Mesendoderm (in vitro differentiated cells): ENCODE measurements around the gene SLCO2A1.
A peak's percentile ranks its signal among the peaks of the same experiment; 100 is the strongest.

Source experiments
- DNase-seq: peaks from one replicate; pipeline ENCODE4 v3.0.0; 2013
- H2AK5ac ChIP-seq: 2 replicates; pipeline ENCODE4 v1.6.1; 2013; ENCODE audit warnings: low read length, inconsistent platforms
- H2BK120ac ChIP-seq: 2 replicates; pipeline ENCODE4 v1.6.1; 2013; ENCODE audit warnings: low read depth, mild to moderate bottlenecking, low read length, moderate library complexity, mixed read lengths
- H2BK15ac ChIP-seq: replicated peaks from 2 replicates; pipeline ENCODE4 v1.6.1; 2013; ENCODE audit warnings: low read depth, mild to moderate bottlenecking, moderate library complexity
- H2BK5ac ChIP-seq: 2 replicates; pipeline ENCODE4 v1.6.1; 2013; ENCODE audit warnings: low read length, inconsistent platforms
- H3K18ac ChIP-seq: 2 replicates; pipeline ENCODE4 v1.6.1; 2013; ENCODE audit warnings: mild to moderate bottlenecking, low read length, mixed read lengths
- H3K23ac ChIP-seq: one replicate; pipeline ENCODE4 v1.6.1; 2013; ENCODE audit warnings: low read length
- H3K27ac ChIP-seq: 2 replicates; pipeline ENCODE4 v1.5.1; 2013; ENCODE audit warnings: low read depth, mild to moderate bottlenecking, inconsistent platforms, low read length, moderate library complexity
- H3K27me3 ChIP-seq: 2 replicates; pipeline ENCODE4 v1.6.1; 2013; ENCODE audit warnings: low read length, control low read depth, mild to moderate bottlenecking, inconsistent platforms; ENCODE audit not compliant: insufficient read depth, poor library complexity
- H3K36me3 ChIP-seq: 2 replicates; pipeline ENCODE4 v1.6.1; 2013; ENCODE audit warnings: low read length, inconsistent platforms; ENCODE audit not compliant: control insufficient read depth, insufficient read depth
- H3K4ac ChIP-seq: one replicate; pipeline ENCODE4 v1.6.1; 2013; ENCODE audit warnings: low read depth, mild to moderate bottlenecking, low read length, moderate library complexity
- H3K4me1 ChIP-seq: 2 replicates; pipeline ENCODE4 v1.6.1; 2013; ENCODE audit warnings: low read depth, low read length, inconsistent platforms; ENCODE audit not compliant: control insufficient read depth
- H3K4me2 ChIP-seq: 2 replicates; pipeline ENCODE4 v1.6.1; 2013; ENCODE audit warnings: low read length
- H3K4me3 ChIP-seq: 2 replicates; pipeline ENCODE4 v1.5.1; 2013; ENCODE audit warnings: mild to moderate bottlenecking, low read length
- H3K56ac ChIP-seq: one replicate; pipeline ENCODE4 v1.6.1; 2013; ENCODE audit warnings: low read length
- H3K79me1 ChIP-seq: 2 replicates; pipeline ENCODE4 v1.6.1; 2013; ENCODE audit warnings: low read length, inconsistent platforms
- H3K79me2 ChIP-seq: 2 replicates; pipeline ENCODE4 v1.6.1; 2013; ENCODE audit warnings: mild to moderate bottlenecking, low read length; ENCODE audit not compliant: control insufficient read depth, insufficient read depth
- H3K9ac ChIP-seq: 2 replicates; pipeline ENCODE4 v1.6.1; 2013; ENCODE audit warnings: low read length, inconsistent platforms
- H4K5ac ChIP-seq: one replicate; pipeline ENCODE4 v1.6.1; 2013; ENCODE audit warnings: low read length
- H4K8ac ChIP-seq: one replicate; pipeline ENCODE4 v1.6.1; 2013; ENCODE audit warnings: low read depth, mild to moderate bottlenecking, control low read depth, low read length, moderate library complexity
- WGBS: extraction: QIAGEN DNeasy Blood & Tissue Kit; methylation state at CpG from one replicate; pipeline ENCODE4 v1.1.7; 2013; ENCODE audit warnings: low lambda C conversion rate, missing lambda C conversion rate; ENCODE audit not compliant: insufficient coverage; ENCODE audit errors: extremely low coverage; 5-methylcytosine and 5-hydroxymethylcytosine counted together

The SLCO2A1 gene

GRCh38 chr3:134030379-134031347 is 938 bp upstream of the SLCO2A1 start:
- H3K56ac ChIP-seq, result peak overlapping the region; percentile 92
- H3K36me3 ChIP-seq, result no peaks in the 10 kb centered on the region
- DNase-seq, result peak; percentile 46
- H3K9ac ChIP-seq, result peak overlapping the region; percentile 79
- H3K79me2 ChIP-seq, result peaks cover 9% of the 10 kb centered on the region
- peak overlapping the region; percentile 83 for H3K4me2 ChIP-seq
- H4K8ac ChIP-seq, result no peak overlapping the region
- no peak overlapping the region for H2BK15ac ChIP-seq
- peak overlapping the region; percentile 90 for H3K18ac ChIP-seq
- peak overlapping the region; percentile 87 for H3K4ac ChIP-seq
- no peak overlapping the region for H4K5ac ChIP-seq
- no peak overlapping the region for H3K27ac ChIP-seq
- peak overlapping the region; percentile 30 for H3K4me3 ChIP-seq
- no peak overlapping the region for H2BK120ac ChIP-seq
- H3K23ac ChIP-seq, result peak overlapping the region; percentile 89
- peaks cover 7% of the 10 kb centered on the region for H3K4me1 ChIP-seq
- no peaks in the 10 kb centered on the region for H3K27me3 ChIP-seq
- H3K79me1 ChIP-seq, result peaks cover 3% of the 10 kb centered on the region
- no CpG with 5 or more reads among the region's 16 CpGs for WGBS
- peak overlapping the region; percentile 87 for H2BK5ac ChIP-seq
- H2AK5ac ChIP-seq, result peak overlapping the region; percentile 54

GRCh38 chr3:134029256-134029733 is 430 bp downstream of the SLCO2A1 start:
- Histone ChIP-seq H3K79me1 (peaks cover 3% of the 10 kb centered on the region), H3K4me2 (peak overlapping the region; percentile 25), H3K79me2 (peaks cover 9% of the 10 kb centered on the region), H4K5ac (no peak overlapping the region), H2BK15ac (no peak overlapping the region), H3K27me3 (no peaks in the 10 kb centered on the region), H3K4me1 (peaks cover 7% of the 10 kb centered on the region), H2AK5ac (no peak overlapping the region), H3K9ac (peak overlapping the region; percentile 70), H3K27ac (peak overlapping the region; percentile 15), H3K4ac (peak overlapping the region; percentile 47), H3K56ac (peak overlapping the region; percentile 93), H4K8ac (no peak overlapping the region), H3K23ac (peak overlapping the region; percentile 50), H2BK120ac (no peak overlapping the region), H3K18ac (peak overlapping the region; percentile 81), H3K36me3 (no peaks in the 10 kb centered on the region), H3K4me3 (peak overlapping the region; percentile 34), H2BK5ac (peak overlapping the region; percentile 73)
- peak; percentile 46 for DNase-seq
- no CpG with 5 or more reads among the region's 43 CpGs for WGBS

- H3K18ac ChIP-seq, result no peak overlapping the region
- WGBS, result no CpG with 5 or more reads among the region's 23 CpGs
- H3K27ac ChIP-seq, result no peak overlapping the region
- H3K56ac ChIP-seq, result peak overlapping the region; percentile 93
- H4K8ac ChIP-seq, result no peak overlapping the region
- no peak overlapping the region for H3K23ac ChIP-seq
- peak overlapping the region; percentile 25 for H3K4me2 ChIP-seq
- peak overlapping the region; percentile 80 for H2AK5ac ChIP-seq
- H2BK120ac ChIP-seq, result no peak overlapping the region
- peak overlapping the region; percentile 22 for H2BK5ac ChIP-seq
- H3K27me3 ChIP-seq, result no peaks in the 10 kb centered on the region
- no peaks in the 10 kb centered on the region for H3K36me3 ChIP-seq
- peaks cover 9% of the 10 kb centered on the region for H3K79me2 ChIP-seq
- peak overlapping the region; percentile 70 for H3K9ac ChIP-seq
- peak; percentile 51 for DNase-seq
- peaks cover 3% of the 10 kb centered on the region for H3K79me1 ChIP-seq
- H2BK15ac ChIP-seq, result no peak overlapping the region
- H4K5ac ChIP-seq, result no peak overlapping the region
- H3K4me3 ChIP-seq, result peak overlapping the region; percentile 34
- no peak overlapping the region for H3K4ac ChIP-seq
- H3K4me1 ChIP-seq, result peaks cover 7% of the 10 kb centered on the region
Measured at GRCh38 chr3:134028486-134029255, 1.1 kb downstream of the SLCO2A1 start.

- Histone ChIP-seq H4K5ac (no peak overlapping the region), H3K9ac (peak overlapping the region; percentile 70), H3K27ac (no peak overlapping the region), H3K56ac (peak overlapping the region; percentile 93), H4K8ac (no peak overlapping the region), H3K4me3 (no peak overlapping the region), H2BK120ac (no peak overlapping the region), H3K36me3 (no peaks in the 10 kb centered on the region), H2AK5ac (no peak overlapping the region), H3K4me2 (peak overlapping the region; percentile 2), H2BK15ac (no peak overlapping the region), H3K27me3 (no peaks in the 10 kb centered on the region), H3K23ac (no peak overlapping the region), H3K79me1 (peaks cover 3% of the 10 kb centered on the region), H3K79me2 (peaks cover 9% of the 10 kb centered on the region), H3K4ac (no peak overlapping the region), H2BK5ac (no peak overlapping the region), H3K18ac (no peak overlapping the region), H3K4me1 (peaks cover 7% of the 10 kb centered on the region)
- no CpG with 5 or more reads among the region's 2 CpGs for WGBS
- DNase-seq, result no peak
Measured at GRCh38 chr3:134027631-134028030, 2.1 kb downstream of the SLCO2A1 start.

- H3K79me1 ChIP-seq, result peaks cover 5% of the 10 kb centered on the region
- no peak overlapping the region for H4K5ac ChIP-seq
- H3K27me3 ChIP-seq, result no peaks in the 10 kb centered on the region
- H4K8ac ChIP-seq, result no peak overlapping the region
- H3K18ac ChIP-seq, result no peak overlapping the region
- WGBS, result no CpG with 5 or more reads among the region's 22 CpGs
- H3K79me2 ChIP-seq, result no peaks in the 10 kb centered on the region
- no peak overlapping the region for H2BK5ac ChIP-seq
- peak overlapping the region; percentile 41 for H3K27ac ChIP-seq
- no peak overlapping the region for H3K4ac ChIP-seq
- peaks cover 6% of the 10 kb centered on the region for H3K4me1 ChIP-seq
- no peak overlapping the region for H2BK15ac ChIP-seq
- no peak for DNase-seq
- no peak overlapping the region for H2AK5ac ChIP-seq
- H3K23ac ChIP-seq, result peak overlapping the region; percentile 66
- no peak overlapping the region for H3K4me2 ChIP-seq
- H3K4me3 ChIP-seq, result no peak overlapping the region
- H2BK120ac ChIP-seq, result no peak overlapping the region
- no peak overlapping the region for H3K56ac ChIP-seq
- no peaks in the 10 kb centered on the region for H3K36me3 ChIP-seq
- H3K9ac ChIP-seq, result no peak overlapping the region
Measured at GRCh38 chr3:134020135-134020680, 9.5 kb downstream of the SLCO2A1 start.
